Choroid plexus epithelial cell (primary cell): ENCODE measurements around the gene OR56B4.
"Not testable (repeated sequence)": the region's sequence is repeated elsewhere in the genome, so short reads cannot be mapped to it uniquely, and the experiment has no call there.

Source experiments
- DNase-seq: peaks from one replicate; pipeline ENCODE4 v3.0.0-alpha.2; 2010; ENCODE audit warnings: low read depth
- H3K4me3 ChIP-seq: 2 replicates; pipeline ENCODE4 v1.5.1; 2011; ENCODE audit warnings: low read depth, mild to moderate bottlenecking, control low read depth, low read length, moderate library complexity
- TF ChIP-seq, protein P1 (sequence below): conservative IDR thresholded peaks from 2 replicates; pipeline ENCODE4 v1.5.1; 2011; ENCODE audit warnings: low read depth, mild to moderate bottlenecking, control low read depth, inconsistent platforms, low read length, moderate library complexity

Gene OR56B4

DNA sequence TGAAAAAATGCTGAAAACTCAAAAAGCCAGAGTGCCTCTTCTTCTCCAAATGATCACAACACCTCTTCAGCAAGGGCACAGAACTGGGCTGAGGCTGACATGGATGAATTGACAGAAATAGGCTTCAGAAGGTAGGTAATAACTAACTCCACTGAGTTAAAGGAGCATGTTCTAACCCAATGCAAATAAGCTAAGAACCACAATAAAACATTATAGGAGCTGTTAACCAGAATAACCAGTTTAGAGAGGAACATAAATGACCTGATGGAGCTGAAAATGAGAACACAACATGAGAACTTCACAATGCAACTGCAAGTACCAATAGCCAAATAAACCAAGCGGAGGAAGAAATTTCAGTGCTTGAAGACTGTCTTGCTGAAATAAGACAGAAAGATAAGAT is 9.2 kb downstream of the OR56B4 start:
- no peak for DNase-seq
- no peak overlapping the region for H3K4me3 ChIP-seq
- TF ChIP-seq, protein P1, sequence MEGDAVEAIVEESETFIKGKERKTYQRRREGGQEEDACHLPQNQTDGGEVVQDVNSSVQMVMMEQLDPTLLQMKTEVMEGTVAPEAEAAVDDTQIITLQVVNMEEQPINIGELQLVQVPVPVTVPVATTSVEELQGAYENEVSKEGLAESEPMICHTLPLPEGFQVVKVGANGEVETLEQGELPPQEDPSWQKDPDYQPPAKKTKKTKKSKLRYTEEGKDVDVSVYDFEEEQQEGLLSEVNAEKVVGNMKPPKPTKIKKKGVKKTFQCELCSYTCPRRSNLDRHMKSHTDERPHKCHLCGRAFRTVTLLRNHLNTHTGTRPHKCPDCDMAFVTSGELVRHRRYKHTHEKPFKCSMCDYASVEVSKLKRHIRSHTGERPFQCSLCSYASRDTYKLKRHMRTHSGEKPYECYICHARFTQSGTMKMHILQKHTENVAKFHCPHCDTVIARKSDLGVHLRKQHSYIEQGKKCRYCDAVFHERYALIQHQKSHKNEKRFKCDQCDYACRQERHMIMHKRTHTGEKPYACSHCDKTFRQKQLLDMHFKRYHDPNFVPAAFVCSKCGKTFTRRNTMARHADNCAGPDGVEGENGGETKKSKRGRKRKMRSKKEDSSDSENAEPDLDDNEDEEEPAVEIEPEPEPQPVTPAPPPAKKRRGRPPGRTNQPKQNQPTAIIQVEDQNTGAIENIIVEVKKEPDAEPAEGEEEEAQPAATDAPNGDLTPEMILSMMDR, result no peak

DNA sequence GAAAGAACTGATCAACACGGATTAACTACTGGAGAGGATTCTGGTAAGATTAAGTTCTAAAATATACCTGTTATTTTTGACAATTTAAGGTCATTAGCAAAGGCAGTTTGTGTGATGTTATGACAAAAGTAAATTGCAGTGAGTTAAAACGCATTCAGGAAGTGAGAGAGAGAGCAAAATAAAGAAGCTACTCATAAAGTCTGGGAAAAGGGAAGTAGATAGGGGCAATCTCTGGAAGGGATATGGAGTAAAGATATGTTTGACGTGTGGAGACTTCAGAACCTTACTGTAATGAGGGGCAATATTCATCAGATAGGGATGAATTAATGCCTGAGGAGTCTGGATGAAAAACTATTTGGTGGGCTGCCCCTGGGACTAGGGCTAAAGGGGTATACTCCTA is 16.8 kb downstream of the OR56B4 start:
- no peak for DNase-seq
- H3K4me3 ChIP-seq, result no peak overlapping the region
- TF ChIP-seq, protein P1, result no peak

DNA sequence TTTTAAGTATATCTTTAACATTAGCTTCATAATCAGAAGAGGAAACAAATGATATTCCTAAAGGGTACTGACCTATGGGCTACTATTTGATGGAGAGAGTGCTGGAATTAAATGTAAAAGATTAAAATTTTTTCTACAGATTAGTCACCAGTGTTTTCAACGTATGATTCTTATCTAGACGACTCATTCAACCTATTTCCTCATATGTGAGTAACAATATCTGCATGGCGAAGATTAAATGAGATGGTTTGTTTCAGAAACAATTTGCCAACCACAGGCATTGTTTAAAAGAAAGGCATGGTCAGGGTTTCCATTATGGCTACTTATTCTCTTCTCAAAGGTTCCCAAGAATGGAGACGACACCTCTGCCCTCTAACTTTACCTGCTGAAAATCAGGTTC is 20.4 kb downstream of the OR56B4 start:
- H3K4me3 ChIP-seq, result no peak overlapping the region
- no peak for DNase-seq
- TF ChIP-seq, protein P1, result no peak

DNA sequence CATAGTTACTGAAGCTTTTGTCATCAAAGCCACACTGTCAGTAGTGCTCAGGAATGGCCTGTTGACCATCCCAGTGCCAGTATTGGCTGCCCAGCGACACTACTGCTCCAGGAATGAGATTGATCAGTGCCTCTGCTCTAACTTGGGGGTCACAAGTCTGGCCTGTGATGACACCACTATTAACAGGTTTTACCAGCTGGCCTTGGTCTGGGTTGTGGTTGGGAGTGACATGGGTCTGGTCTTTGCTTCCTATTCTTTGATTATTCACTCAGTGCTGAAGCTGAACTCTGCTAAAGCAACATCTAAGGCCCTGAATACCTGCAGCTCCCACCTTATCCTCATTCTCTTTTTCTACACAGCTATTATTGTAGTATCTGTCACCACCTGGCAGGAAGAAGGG is 21.5 kb downstream of the OR56B4 start:
- TF ChIP-seq, protein P1, result no peak
- no peak for DNase-seq
- no peak overlapping the region for H3K4me3 ChIP-seq

DNA sequence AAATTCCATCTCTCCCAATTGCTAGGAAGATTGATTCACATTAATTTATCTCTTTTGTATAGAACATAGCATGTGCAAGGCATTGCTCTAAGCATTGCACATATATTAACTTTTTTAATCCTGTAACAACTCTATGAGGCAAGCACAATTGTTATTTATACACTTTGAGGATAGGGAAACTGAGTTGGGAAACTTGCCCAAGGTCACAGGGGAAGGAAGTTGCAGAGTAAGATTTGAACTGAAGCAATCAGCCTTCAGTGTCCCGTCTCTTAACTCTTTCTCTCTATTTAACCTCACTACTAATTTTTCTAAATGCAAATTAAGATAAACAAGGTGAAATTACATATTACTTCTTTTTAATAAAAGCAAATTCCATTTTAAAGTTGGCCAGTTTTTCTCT is 22.2 kb downstream of the OR56B4 start:
- no peak overlapping the region for H3K4me3 ChIP-seq
- TF ChIP-seq, protein P1, result no peak
- no peak for DNase-seq

DNA sequence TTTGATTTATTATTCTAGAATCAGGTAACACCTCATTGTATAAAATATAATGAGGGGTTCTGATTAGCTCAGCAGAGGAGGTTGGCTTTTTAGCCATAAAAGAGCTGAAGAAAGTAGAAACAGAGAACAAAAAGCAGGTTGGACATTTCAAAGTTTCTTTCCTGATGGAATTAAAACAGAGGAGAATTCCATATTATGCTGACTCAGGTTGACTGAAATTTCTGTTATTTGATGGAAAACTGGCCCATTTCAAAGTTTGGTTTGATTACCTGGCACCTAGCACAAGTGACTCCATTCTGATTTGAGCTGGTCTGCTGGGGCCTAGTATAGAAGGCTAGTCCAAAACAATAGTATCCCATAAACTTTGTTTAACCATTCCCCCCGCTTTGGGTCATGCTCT is 24.9 kb downstream of the OR56B4 start:
- TF ChIP-seq, protein P1, result no peak
- DNase-seq, result no peak

DNA sequence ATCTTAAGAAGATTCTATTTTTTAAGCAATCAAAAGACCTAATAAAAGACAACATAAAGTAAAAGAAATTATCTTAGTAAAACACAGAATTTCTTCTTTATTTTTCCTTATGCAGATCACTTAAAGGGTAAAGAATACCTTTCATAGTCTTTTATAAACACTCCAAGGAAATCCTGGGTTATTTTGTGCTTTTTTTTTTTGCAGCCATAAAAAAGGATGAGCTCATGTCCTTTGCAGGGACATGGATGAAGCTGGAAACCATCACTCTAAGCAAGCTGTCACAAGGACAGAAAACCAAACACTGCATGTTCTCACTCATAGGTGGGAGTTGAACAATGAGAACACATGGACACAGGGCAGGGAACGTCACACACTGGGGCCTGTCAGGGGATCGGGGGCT is 28.5 kb downstream of the OR56B4 start:
- H3K4me3 ChIP-seq, DNase-seq: not testable (repeated sequence)

More for the DNA sequence above, 24.9 kb downstream of the OR56B4 start:
- no peak overlapping the region for H3K4me3 ChIP-seq

DNA sequence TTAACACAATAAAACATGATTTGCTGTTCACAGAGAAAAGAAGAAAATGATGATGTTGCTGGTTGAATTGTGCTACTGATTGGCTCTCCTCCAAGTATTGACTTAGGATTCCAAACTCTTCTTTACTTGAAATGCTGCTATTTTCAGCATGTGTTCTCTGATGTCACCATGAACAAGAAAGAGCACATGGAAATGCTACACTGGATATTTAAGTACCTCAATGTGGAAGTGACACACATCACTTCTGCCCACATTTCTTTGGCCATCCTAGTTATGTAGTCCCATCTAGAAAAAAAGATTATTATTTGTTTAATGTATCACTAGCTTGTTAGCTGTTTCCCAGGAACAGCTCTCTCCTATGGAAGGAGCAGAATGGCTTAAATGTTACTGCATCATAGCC is 35.5 kb downstream of the OR56B4 start:
- H3K4me3 ChIP-seq, result no peak overlapping the region
- TF ChIP-seq, protein P1, result no peak
- no peak for DNase-seq

DNA sequence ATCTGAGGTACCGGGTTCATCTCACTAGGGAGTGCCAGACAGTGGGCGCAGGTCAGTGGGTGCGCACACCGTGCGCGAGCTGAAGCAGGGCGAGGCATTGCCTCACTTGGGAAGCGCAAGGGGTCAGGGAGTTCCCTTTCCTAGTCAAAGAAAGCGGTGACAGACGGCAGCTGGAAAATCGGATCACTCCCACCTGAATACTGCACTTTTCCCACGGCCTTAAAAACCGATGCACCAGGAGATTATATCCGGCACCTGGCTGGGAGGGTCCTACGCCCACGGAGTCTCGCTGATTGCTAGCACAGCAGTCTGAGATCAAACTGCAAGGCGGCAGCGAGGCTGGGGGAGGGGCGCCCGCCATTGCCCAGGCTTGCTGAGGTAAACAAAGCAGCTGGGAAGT is 36.3 kb downstream of the OR56B4 start:
- not testable (repeated sequence) for DNase-seq, H3K4me3 ChIP-seq
